Central memory CD8-positive, alpha-beta T cell (primary cell): ENCODE measurements around the gene RASSF4.

ENCODE experiments used
- ATAC-seq: fragments of 150-1000 bp; cut with Tn5 transposase; replicated peaks from 2 replicates; pipeline ENCODE4 v1.10.0; 2022; ENCODE audit warnings: mild to moderate bottlenecking, moderate FRiP score, moderate number of reproducible peaks; ENCODE audit not compliant: poor library complexity, severe bottlenecking; ENCODE audit errors: extremely low read depth
- DNase-seq, 2 donors: peaks; one replicate each; pipeline ENCODE4 v3.0.0; 2021; ENCODE audit warnings: low spot score in 2 of 2
- H3K27ac Mint-ChIP-seq: one replicate; pipeline ENCODE4 v1.8.0; 2022; ENCODE audit warnings: low read depth, mild to moderate bottlenecking, moderate library complexity, mixed read lengths
- H3K27me3 Mint-ChIP-seq: one replicate; pipeline ENCODE4 v1.8.0; 2022; ENCODE audit warnings: mixed read lengths
- H3K36me3 Mint-ChIP-seq: one replicate; pipeline ENCODE4 v1.8.0; 2022; ENCODE audit warnings: mild to moderate bottlenecking, moderate library complexity, mixed read lengths; ENCODE audit not compliant: insufficient read depth
- H3K4me1 Mint-ChIP-seq: one replicate; pipeline ENCODE4 v1.8.0; 2022; ENCODE audit warnings: mixed read lengths
- H3K4me3 Mint-ChIP-seq: one replicate; pipeline ENCODE4 v1.8.0; 2022; ENCODE audit warnings: mild to moderate bottlenecking, moderate library complexity, mixed read lengths
- H3K9me3 Mint-ChIP-seq: one replicate; pipeline ENCODE4 v1.8.0; 2022; ENCODE audit warnings: mixed read lengths

The RASSF4 gene

GRCh38 chr10:44922796-44923545, 36.6 kb upstream of the RASSF4 start:
- ATAC-seq (no peak), DNase-seq (no peak)

DNA sequence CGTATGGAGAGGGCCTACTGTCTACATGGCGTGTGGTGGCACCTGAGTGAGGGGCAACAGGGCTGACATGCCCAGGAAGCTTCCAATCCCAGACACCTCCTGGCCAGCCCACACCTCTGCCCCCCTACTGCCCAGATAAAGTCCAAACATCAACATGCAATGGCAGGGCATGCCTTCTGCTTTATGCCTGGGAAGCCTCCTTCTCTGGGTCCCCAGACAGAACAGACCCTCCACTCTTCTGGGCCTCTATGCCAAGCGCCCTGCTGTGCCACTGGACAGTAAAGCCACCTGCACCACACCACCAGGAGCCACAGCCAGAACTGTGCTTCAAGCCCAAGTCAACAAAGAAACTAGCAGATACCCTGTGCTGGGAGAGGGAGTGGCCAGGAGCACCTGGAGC, 36.0 kb upstream of the RASSF4 start:
- ATAC-seq (no peak), DNase-seq (no peak)
- Mint-ChIP-seq H3K9me3 (no peaks in the 10 kb centered on the region), H3K27ac (no peak overlapping the region), H3K36me3 (no peaks in the 10 kb centered on the region), H3K27me3 (no peaks in the 10 kb centered on the region), H3K4me3 (no peak overlapping the region), H3K4me1 (no peaks in the 10 kb centered on the region)

More at GRCh38 chr10:44922796-44923545, 36.6 kb upstream of the RASSF4 start:
- no peaks in the 10 kb centered on the region for H3K27me3 Mint-ChIP-seq
- no peak overlapping the region for H3K27ac Mint-ChIP-seq
- H3K4me1 Mint-ChIP-seq, result no peaks in the 10 kb centered on the region
- H3K9me3 Mint-ChIP-seq, result no peaks in the 10 kb centered on the region
- H3K4me3 Mint-ChIP-seq, result no peak overlapping the region
- H3K36me3 Mint-ChIP-seq, result no peaks in the 10 kb centered on the region

GRCh38 chr10:44924261-44925040, 35.2 kb upstream of the RASSF4 start:
- H3K27me3 Mint-ChIP-seq, result no peaks in the 10 kb centered on the region
- no peaks in the 10 kb centered on the region for H3K36me3 Mint-ChIP-seq
- ATAC-seq (no peak), DNase-seq (no peak)
- H3K4me1 Mint-ChIP-seq, result no peaks in the 10 kb centered on the region
- no peak overlapping the region for H3K27ac Mint-ChIP-seq
- H3K9me3 Mint-ChIP-seq, result no peaks in the 10 kb centered on the region
- H3K4me3 Mint-ChIP-seq, result no peak overlapping the region

DNA sequence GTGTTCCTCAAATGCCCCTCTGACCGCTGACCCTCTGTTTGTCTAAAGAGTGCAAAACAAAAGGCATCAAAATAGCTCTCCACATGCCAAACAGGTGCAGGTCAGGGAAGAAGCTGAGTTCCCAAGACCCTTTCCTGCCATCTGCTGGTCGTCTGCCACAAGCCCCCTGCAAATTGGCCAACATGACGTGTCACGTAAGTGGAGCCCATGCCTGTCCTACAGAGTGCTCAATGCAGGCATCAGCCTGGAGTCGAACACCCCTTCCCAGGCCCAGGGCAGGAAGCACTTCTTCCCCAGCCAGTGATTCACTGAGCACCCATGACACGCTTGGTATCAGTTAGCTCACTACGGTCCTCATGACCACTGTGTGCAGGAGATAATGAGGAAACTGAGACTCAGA, 34.4 kb upstream of the RASSF4 start:
- H3K36me3 Mint-ChIP-seq, result no peaks in the 10 kb centered on the region
- ATAC-seq (no peak), DNase-seq (no peak)
- no peak overlapping the region for H3K27ac Mint-ChIP-seq
- no peaks in the 10 kb centered on the region for H3K27me3 Mint-ChIP-seq
- H3K4me1 Mint-ChIP-seq, result no peaks in the 10 kb centered on the region
- H3K4me3 Mint-ChIP-seq, result no peak overlapping the region
- H3K9me3 Mint-ChIP-seq, result no peaks in the 10 kb centered on the region

DNA sequence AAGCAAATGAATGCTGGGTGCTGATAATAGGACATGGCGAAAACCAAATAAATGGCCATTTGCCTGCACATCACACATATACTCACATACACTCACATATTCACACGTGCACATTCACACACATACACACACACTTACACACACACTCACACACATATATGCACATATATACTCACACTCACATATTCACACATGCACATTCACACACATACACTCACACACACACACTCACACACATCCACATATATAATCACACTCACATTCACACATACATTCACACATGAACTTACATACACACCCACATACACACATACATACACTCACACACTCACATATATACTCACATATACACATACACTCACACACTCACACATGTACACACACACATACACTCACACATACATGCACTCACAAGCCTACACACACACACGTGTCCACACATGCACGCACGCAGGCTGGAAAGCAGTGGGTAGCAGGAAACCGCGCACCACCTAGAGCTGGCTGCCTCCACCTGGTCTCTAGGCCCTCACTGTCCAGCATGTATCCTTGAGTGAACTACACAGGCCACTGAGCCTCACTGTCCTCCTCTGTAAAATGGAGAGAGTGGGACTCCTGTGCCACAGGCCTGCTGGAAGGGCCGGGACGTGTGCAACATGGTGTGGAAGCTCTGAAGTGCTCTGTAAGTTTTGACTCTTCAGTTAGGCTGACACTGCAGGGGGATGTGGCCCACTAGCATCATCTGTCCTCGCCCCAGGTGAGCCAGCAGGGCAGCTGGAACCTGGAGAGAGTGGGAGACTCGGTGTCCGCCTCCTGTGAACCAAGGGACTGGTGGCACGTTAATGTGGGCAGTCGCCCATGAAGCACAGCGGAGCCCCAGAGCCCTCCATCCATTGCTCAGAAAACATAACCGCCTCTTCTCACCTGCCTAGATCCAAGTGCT, 33.5 kb upstream of the RASSF4 start:
- DNase-seq, result no peak
- H3K36me3 Mint-ChIP-seq, result no peaks in the 10 kb centered on the region
- H3K27me3 Mint-ChIP-seq, result no peaks in the 10 kb centered on the region
- no peak for ATAC-seq
- no peak overlapping the region for H3K4me3 Mint-ChIP-seq
- no peaks in the 10 kb centered on the region for H3K9me3 Mint-ChIP-seq
- H3K4me1 Mint-ChIP-seq, result no peaks in the 10 kb centered on the region
- H3K27ac Mint-ChIP-seq, result no peak overlapping the region

DNA sequence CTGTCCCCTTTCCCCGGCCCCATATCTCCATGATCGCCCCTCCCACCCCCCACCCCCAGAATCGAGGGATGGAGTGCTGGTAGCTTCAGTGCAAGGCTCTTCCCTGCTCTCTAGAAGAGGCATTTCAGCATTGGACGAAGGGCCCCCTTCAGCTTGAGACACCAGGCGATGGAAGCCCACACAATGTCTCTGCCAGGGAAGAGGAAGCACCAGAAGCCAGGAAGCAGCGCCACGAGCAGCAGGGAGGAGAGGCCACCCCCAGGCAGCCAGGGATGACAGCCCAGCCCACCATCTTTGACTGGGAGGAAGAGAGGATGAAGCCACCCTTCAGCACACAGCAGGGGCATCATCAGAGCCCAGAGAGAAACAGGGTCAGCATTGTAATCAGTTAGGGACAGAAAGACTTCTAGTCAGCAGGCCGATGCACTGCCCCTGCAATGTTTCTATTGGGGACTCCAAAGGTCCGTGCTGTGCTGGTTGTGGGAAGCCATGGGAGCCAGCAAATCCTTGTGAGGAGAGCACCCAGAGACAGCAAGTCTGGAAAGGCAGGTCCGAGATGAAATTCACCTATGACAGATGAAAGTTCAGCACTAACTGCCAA, 32.8 kb upstream of the RASSF4 start:
- Mint-ChIP-seq H3K4me3 (no peak overlapping the region), H3K36me3 (no peaks in the 10 kb centered on the region), H3K27ac (no peak overlapping the region), H3K9me3 (no peaks in the 10 kb centered on the region), H3K4me1 (no peaks in the 10 kb centered on the region), H3K27me3 (no peaks in the 10 kb centered on the region)
- DNase-seq (no peak), ATAC-seq (no peak)

DNA sequence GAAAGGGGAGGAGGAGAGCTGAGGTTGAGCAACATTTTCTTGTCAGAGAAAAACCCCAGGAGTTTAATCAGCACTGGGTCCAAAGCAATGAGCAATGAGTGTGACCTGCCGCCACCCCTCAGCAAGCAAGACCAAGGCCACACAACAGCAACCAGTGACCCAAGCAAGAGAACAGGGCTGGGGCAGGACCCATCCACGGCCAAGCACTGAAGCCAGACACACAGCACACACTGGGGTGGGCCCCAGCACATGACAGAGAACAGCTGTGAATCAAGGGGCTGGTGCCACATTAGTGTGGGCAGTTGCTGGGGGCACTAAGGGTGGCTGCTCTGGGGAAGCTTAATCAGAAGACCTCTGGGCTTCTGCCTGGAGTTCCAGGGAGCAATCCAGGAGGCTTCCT, 32.2 kb upstream of the RASSF4 start:
- Mint-ChIP-seq H3K9me3 (no peaks in the 10 kb centered on the region), H3K4me3 (no peak overlapping the region), H3K27me3 (no peaks in the 10 kb centered on the region), H3K36me3 (no peaks in the 10 kb centered on the region), H3K27ac (no peak overlapping the region), H3K4me1 (no peaks in the 10 kb centered on the region)
- ATAC-seq (no peak), DNase-seq (no peak)

DNA sequence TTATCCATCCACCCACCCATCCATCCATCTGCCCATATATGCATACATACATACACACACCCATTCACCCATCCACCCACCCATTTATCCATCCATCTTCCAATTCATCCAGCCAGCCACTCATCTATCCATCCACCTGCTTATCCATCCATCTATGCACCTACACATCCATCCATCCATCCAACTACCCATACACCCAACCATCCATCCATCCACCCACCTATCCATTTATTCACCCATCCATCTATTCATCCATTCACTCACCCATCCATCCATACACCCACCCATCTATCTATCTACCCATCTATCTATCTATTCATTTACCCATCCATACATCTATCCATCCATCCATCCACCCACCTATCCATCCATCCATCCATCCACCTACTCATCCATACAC, 31.1 kb upstream of the RASSF4 start:
- H3K36me3 Mint-ChIP-seq, result no peaks in the 10 kb centered on the region
- ATAC-seq (no peak), DNase-seq (no peak)
- H3K9me3 Mint-ChIP-seq, result no peaks in the 10 kb centered on the region
- no peak overlapping the region for H3K27ac Mint-ChIP-seq
- H3K4me3 Mint-ChIP-seq, result no peak overlapping the region
- H3K4me1 Mint-ChIP-seq, result no peaks in the 10 kb centered on the region
- H3K27me3 Mint-ChIP-seq, result no peaks in the 10 kb centered on the region

- no peak overlapping the region for H3K4me3 Mint-ChIP-seq
- H3K4me1 Mint-ChIP-seq, result no peaks in the 10 kb centered on the region
- no peaks in the 10 kb centered on the region for H3K9me3 Mint-ChIP-seq
- no peak for DNase-seq
- no peak overlapping the region for H3K27ac Mint-ChIP-seq
- H3K36me3 Mint-ChIP-seq, result no peaks in the 10 kb centered on the region
- ATAC-seq, result no peak
- no peaks in the 10 kb centered on the region for H3K27me3 Mint-ChIP-seq
Observed at GRCh38 chr10:44929356-44930255, 30.0 kb upstream of the RASSF4 start.

GRCh38 chr10:44930904-44931620, 28.5 kb upstream of the RASSF4 start:
- Mint-ChIP-seq H3K27me3 (no peaks in the 10 kb centered on the region), H3K4me3 (no peak overlapping the region), H3K36me3 (no peaks in the 10 kb centered on the region), H3K27ac (no peak overlapping the region), H3K4me1 (peaks cover 5% of the 10 kb centered on the region), H3K9me3 (no peaks in the 10 kb centered on the region)
- no peak for ATAC-seq
- DNase-seq, result no peak
